Superior temporal gyrus (tissue), 1 donor: ENCODE data around the gene PALLD.

Source experiments
- DNase-seq: peaks from one replicate; pipeline ENCODE4 v3.0.0-alpha.2; 2016; ENCODE audit errors: extremely low spot score

PALLD gene

GRCh38 chr4:168732714-168733113 lies 235.9 kb downstream of the PALLD start:
- DNase-seq, result no peak

- no peak for DNase-seq
Observed at GRCh38 chr4:168734703-168735678, 238.1 kb downstream of the PALLD start.

GRCh38 chr4:168735735-168736134 lies 238.9 kb downstream of the PALLD start:
- no peak for DNase-seq

- peak; percentile 40 for DNase-seq
Observed at GRCh38 chr4:168736860-168737805, 240.3 kb downstream of the PALLD start.

- no peak for DNase-seq
Observed at GRCh38 chr4:168737806-168738172, 240.9 kb downstream of the PALLD start.

- no peak for DNase-seq
Observed at GRCh38 chr4:168739886-168740285, 243.0 kb downstream of the PALLD start.

- DNase-seq, result no peak
Observed at GRCh38 chr4:168740691-168741090, 243.8 kb downstream of the PALLD start.

GRCh38 chr4:168741281-168742173 lies 244.7 kb downstream of the PALLD start:
- no peak for DNase-seq

- no peak for DNase-seq
Observed at GRCh38 chr4:168743131-168743530, 246.3 kb downstream of the PALLD start.

GRCh38 chr4:168743601-168744000 lies 246.7 kb downstream of the PALLD start:
- DNase-seq, result no peak

- no peak for DNase-seq
Observed at GRCh38 chr4:168744021-168744420, 247.2 kb downstream of the PALLD start.

GRCh38 chr4:168748807-168749206 lies 252.0 kb downstream of the PALLD start:
- no peak for DNase-seq

GRCh38 chr4:168751263-168752225 lies 254.7 kb downstream of the PALLD start:
- DNase-seq, result no peak

GRCh38 chr4:168755598-168756477 lies 259.0 kb downstream of the PALLD start:
- no peak for DNase-seq

GRCh38 chr4:168757500-168757899 lies 260.6 kb downstream of the PALLD start:
- no peak for DNase-seq

GRCh38 chr4:168758351-168758876 lies 261.6 kb downstream of the PALLD start:
- no peak for DNase-seq

GRCh38 chr4:168759321-168759720 lies 262.5 kb downstream of the PALLD start:
- no peak for DNase-seq

- no peak for DNase-seq
Observed at GRCh38 chr4:168759959-168760527, 263.2 kb downstream of the PALLD start.

GRCh38 chr4:168761066-168761465 lies 264.2 kb downstream of the PALLD start:
- no peak for DNase-seq
